Dendritic cell treated with granulocyte-macrophage colony-stimulating factor and Interleukin-4, amounts not matched to agents 40 ng/mL and 50 ng/mL, for 4 days (primary cell): ENCODE results near the gene TBX2.

Experiments used
- H3K27ac Mint-ChIP-seq: one replicate; pipeline ENCODE4 v1.8.0; 2022; ENCODE audit warnings: mild to moderate bottlenecking, mixed read lengths
- H3K27me3 Mint-ChIP-seq: one replicate; pipeline ENCODE4 v1.8.0; 2022; ENCODE audit warnings: mild to moderate bottlenecking, mixed read lengths
- H3K36me3 Mint-ChIP-seq: one replicate; pipeline ENCODE4 v1.8.0; 2022; ENCODE audit warnings: low read depth, mixed read lengths
- H3K4me1 Mint-ChIP-seq: one replicate; pipeline ENCODE4 v1.8.0; 2022; ENCODE audit warnings: low read depth, mixed read lengths
- H3K4me3 Mint-ChIP-seq: one replicate; pipeline ENCODE4 v1.8.0; 2022; ENCODE audit warnings: mild to moderate bottlenecking, moderate library complexity, mixed read lengths
- H3K9me3 Mint-ChIP-seq: one replicate; pipeline ENCODE4 v1.8.0; 2022; ENCODE audit warnings: mixed read lengths
- intact Hi-C: fragments of 100-400 bp; cut with micrococcal nuclease; formaldehyde crosslinking; loops from one replicate; pipeline ENCODE4 v1.15.0; 2022

TBX2 gene

DNA sequence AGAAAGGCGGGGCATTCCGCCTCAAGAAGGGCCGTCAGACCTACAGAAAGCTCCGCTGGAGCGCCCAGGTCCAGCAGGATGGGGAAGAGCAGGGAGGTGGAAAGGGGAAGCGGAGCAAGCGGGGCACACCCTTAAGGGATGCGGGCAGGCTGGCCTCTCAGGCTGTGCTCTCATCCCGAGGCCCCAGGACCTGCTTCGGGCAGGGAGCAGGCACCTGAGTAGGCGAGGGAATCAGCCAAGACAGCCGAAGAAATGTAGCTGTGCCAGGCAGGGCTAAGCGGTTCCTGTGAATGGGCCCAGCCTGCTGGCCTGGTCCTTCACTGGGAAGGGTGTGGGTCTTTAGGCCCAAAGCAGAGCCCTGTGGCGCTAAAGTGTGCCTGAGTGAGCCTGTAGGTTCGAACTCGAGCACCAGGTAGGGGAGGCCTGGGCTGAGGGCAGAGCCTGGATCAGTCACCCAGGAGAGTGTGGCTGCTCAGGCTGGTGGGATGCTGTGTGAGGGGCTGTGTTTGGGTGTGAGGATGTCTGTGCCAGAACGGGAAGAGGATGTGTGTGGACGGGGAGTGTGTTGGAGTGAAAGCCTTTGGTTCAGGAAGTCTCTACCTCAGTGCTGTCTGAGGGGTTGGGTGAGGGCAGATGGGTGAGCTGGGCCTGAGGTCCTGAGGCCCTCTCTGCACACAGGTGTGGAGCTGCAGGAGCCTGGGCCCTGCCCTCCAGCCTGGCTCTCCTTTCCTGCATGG, 55.8 kb downstream of the TBX2 start:
- Mint-ChIP-seq H3K4me1 (peaks cover 50% of the 10 kb centered on the region), H3K4me3 (no peak overlapping the region), H3K27ac (no peak overlapping the region), H3K36me3 (no peaks in the 10 kb centered on the region), H3K27me3 (peaks cover 93% of the 10 kb centered on the region), H3K9me3 (no peaks in the 10 kb centered on the region)
- intact Hi-C loops = no loop called here

- no peak overlapping the region for H3K4me3 Mint-ChIP-seq
- peaks cover 93% of the 10 kb centered on the region for H3K27me3 Mint-ChIP-seq
- no peaks in the 10 kb centered on the region for H3K9me3 Mint-ChIP-seq
- H3K36me3 Mint-ChIP-seq = no peaks in the 10 kb centered on the region
- H3K27ac Mint-ChIP-seq = no peak overlapping the region
- intact Hi-C loops = no loop called here
- peaks cover 50% of the 10 kb centered on the region for H3K4me1 Mint-ChIP-seq
These were observed 56.5 kb downstream of the TBX2 start for GRCh38 chr17:61456061-61456681.

- peaks cover 93% of the 10 kb centered on the region for H3K27me3 Mint-ChIP-seq
- H3K27ac Mint-ChIP-seq = no peak overlapping the region
- no peak overlapping the region for H3K4me3 Mint-ChIP-seq
- no peaks in the 10 kb centered on the region for H3K9me3 Mint-ChIP-seq
- intact Hi-C loops = no loop called here
- peaks cover 52% of the 10 kb centered on the region for H3K4me1 Mint-ChIP-seq
- H3K36me3 Mint-ChIP-seq = no peaks in the 10 kb centered on the region
These were observed 57.1 kb downstream of the TBX2 start for GRCh38 chr17:61456688-61457225.

- intact Hi-C loops = no loop called here
These were observed 57.8 kb downstream of the TBX2 start for GRCh38 chr17:61457226-61457983.

DNA sequence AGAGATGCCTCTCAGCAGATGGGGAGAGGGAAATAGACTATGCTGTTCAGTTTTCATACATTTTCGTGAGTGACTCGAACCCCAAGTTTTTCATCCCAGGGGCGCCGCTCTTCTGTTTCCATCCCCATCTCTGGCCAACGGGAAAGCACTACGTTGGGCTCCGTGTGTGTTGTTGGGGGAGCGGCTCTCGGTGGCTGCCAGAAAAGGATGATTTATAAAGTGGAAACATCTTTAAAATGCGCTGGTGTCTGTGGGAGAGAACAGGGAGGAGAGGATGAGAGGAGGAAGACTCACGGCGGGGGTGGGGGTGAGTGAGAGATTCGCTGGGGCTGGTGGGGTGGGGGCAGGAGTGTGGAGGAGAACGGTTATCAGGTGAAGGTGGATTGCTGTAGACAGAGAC, 58.4 kb downstream of the TBX2 start:
- no peaks in the 10 kb centered on the region for H3K9me3 Mint-ChIP-seq
- H3K4me1 Mint-ChIP-seq = peaks cover 55% of the 10 kb centered on the region
- no peaks in the 10 kb centered on the region for H3K36me3 Mint-ChIP-seq
- intact Hi-C loops = no loop called here
- H3K4me3 Mint-ChIP-seq = no peak overlapping the region
- H3K27me3 Mint-ChIP-seq = peaks cover 95% of the 10 kb centered on the region
- no peak overlapping the region for H3K27ac Mint-ChIP-seq

More at GRCh38 chr17:61457226-61457983, 57.8 kb downstream of the TBX2 start:
- no peaks in the 10 kb centered on the region for H3K36me3 Mint-ChIP-seq
- H3K4me1 Mint-ChIP-seq = peaks cover 56% of the 10 kb centered on the region
- H3K27ac Mint-ChIP-seq = no peak overlapping the region
- H3K9me3 Mint-ChIP-seq = no peaks in the 10 kb centered on the region
- peaks cover 93% of the 10 kb centered on the region for H3K27me3 Mint-ChIP-seq
- no peak overlapping the region for H3K4me3 Mint-ChIP-seq

DNA sequence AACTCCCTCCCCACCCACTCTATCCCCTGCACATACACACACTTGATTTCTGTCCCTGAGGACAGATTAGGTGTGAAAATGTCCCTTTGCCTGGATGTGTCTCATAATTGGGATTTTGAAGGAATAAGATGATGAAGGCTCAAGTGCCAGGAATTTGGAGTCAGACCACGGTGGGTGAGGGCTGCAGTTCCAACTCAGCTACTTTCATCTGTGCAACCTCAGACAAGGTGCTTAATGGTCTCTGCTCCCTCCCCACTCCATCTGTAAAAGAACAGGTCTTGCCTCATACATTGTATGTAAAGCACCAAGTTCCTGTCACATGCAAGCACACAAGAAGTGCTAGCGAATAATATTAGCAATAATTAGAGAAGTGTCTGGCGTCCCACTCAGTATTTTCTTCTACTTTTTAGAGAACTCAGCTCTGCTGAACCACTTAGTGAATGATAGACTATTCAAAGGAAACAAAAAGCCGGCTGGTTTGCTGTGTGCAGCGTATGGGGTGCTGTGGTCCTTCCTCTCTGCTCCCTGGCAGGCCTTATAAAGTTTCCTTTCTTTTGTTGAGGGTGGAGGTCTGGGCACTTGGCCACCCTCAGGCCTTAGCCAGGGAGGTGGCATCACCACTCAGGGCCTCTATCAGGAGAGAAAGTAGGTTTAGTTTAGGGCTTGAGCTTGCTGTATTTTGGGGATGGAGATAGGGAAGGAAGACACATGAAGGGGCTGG, 58.9 kb downstream of the TBX2 start:
- intact Hi-C loops = no loop called here
- H3K36me3 Mint-ChIP-seq = no peaks in the 10 kb centered on the region
- peaks cover 55% of the 10 kb centered on the region for H3K4me1 Mint-ChIP-seq
- H3K4me3 Mint-ChIP-seq = no peak overlapping the region
- H3K27me3 Mint-ChIP-seq = peaks cover 98% of the 10 kb centered on the region
- no peak overlapping the region for H3K27ac Mint-ChIP-seq
- H3K9me3 Mint-ChIP-seq = no peaks in the 10 kb centered on the region
